Neuronal stem cell (in vitro differentiated cells): Measurements from ENCODE around the gene APIP.

Experiments used
- DNase-seq: peaks from one replicate; pipeline ENCODE4 v3.0.0-alpha.2; 2013; ENCODE audit warnings: low spot score
- H2AFZ ChIP-seq: one replicate; pipeline ENCODE4 v1.6.1; 2013; ENCODE audit warnings: mild to moderate bottlenecking, low read length, inconsistent platforms
- H2AK5ac ChIP-seq: 2 replicates; pipeline ENCODE4 v1.6.1; 2013; ENCODE audit warnings: low read depth, mild to moderate bottlenecking, inconsistent platforms, low read length, moderate library complexity, mixed read lengths
- H2BK120ac ChIP-seq: 2 replicates; pipeline ENCODE4 v1.6.1; 2013; ENCODE audit warnings: low read depth, mild to moderate bottlenecking, inconsistent platforms, low read length, moderate library complexity, mixed read lengths
- H2BK12ac ChIP-seq: one replicate; pipeline ENCODE4 v1.6.1; 2013; ENCODE audit warnings: low read length, inconsistent platforms
- H2BK15ac ChIP-seq: 2 replicates; pipeline ENCODE4 v1.6.1; 2013; ENCODE audit warnings: mild to moderate bottlenecking, low read length, inconsistent platforms, mixed read lengths
- H2BK5ac ChIP-seq: one replicate; pipeline ENCODE4 v1.6.1; 2013; ENCODE audit warnings: inconsistent platforms, mild to moderate bottlenecking, low read length, moderate library complexity
- H3K14ac ChIP-seq: one replicate; pipeline ENCODE4 v1.6.1; 2013; ENCODE audit warnings: low read length, inconsistent platforms
- H3K18ac ChIP-seq: 2 replicates; pipeline ENCODE4 v1.6.1; 2013; ENCODE audit warnings: low read length, inconsistent platforms
- H3K23ac ChIP-seq: 2 replicates; pipeline ENCODE4 v1.6.1; 2013; ENCODE audit warnings: low read depth, mild to moderate bottlenecking, mixed read lengths, low read length, inconsistent platforms; ENCODE audit not compliant: poor library complexity
- H3K27ac ChIP-seq: replicated peaks from 3 replicates; pipeline ENCODE4 v1.5.1; 2013; ENCODE audit warnings: low read length, inconsistent platforms
- H3K27me3 ChIP-seq, 3 experiments: 2 replicates each; pipeline ENCODE4 v1.6.1; 2013; ENCODE audit warnings: low read length in 3 of 3, mild to moderate bottlenecking in 2 of 3, inconsistent platforms in 1 of 3, low read depth in 1 of 3, mixed read lengths in 1 of 3, moderate library complexity in 1 of 3; ENCODE audit not compliant: control insufficient read depth in 3 of 3, insufficient read depth in 3 of 3
- H3K36me3 ChIP-seq, 2 donors: replicated peaks in 1 of 2; 2 replicates each; pipeline ENCODE4 v1.6.1; 2013; ENCODE audit warnings: low read length in 2 of 2; ENCODE audit not compliant: control insufficient read depth in 2 of 2, insufficient read depth in 2 of 2
- H3K4ac ChIP-seq: 2 replicates; pipeline ENCODE4 v1.6.1; 2013; ENCODE audit warnings: inconsistent platforms, mild to moderate bottlenecking, low read length, moderate library complexity
- H3K4me1 ChIP-seq, 2 donors: 1 replicate in 1 of 2; 2 replicates in 1 of 2; pipeline ENCODE4 v1.6.1; 2013; ENCODE audit warnings: low read length in 2 of 2, low read depth in 1 of 2; ENCODE audit not compliant: control insufficient read depth in 2 of 2, insufficient read depth in 1 of 2
- H3K4me2 ChIP-seq: one replicate; pipeline ENCODE4 v1.6.1; 2013; ENCODE audit warnings: mild to moderate bottlenecking, low read length, inconsistent platforms; ENCODE audit not compliant: insufficient read depth, poor library complexity, severe bottlenecking
- H3K4me3 ChIP-seq, 2 donors: 2 replicates each; pipeline ENCODE4 v1.5.1; 2013; ENCODE audit warnings: low read length in 2 of 2, mild to moderate bottlenecking in 2 of 2, inconsistent platforms in 1 of 2, moderate library complexity in 1 of 2
- H3K79me1 ChIP-seq: one replicate; pipeline ENCODE4 v1.6.1; 2013; ENCODE audit warnings: low read depth, mild to moderate bottlenecking, inconsistent platforms, low read length, moderate library complexity
- H3K9ac ChIP-seq: one replicate; pipeline ENCODE4 v1.6.1; 2013; ENCODE audit warnings: mild to moderate bottlenecking, low read depth, low read length, inconsistent platforms; ENCODE audit not compliant: poor library complexity
- H3K9me3 ChIP-seq, 2 donors: replicated peaks in 1 of 2; 2 replicates each; pipeline versions ENCODE3 to v1.6.1; 2013; ENCODE audit warnings: low read length in 2 of 2, mild to moderate bottlenecking in 2 of 2, inconsistent platforms in 1 of 2, low read depth in 1 of 2, mixed read lengths in 1 of 2, moderate library complexity in 1 of 2; ENCODE audit not compliant: control insufficient read depth in 2 of 2, insufficient read depth in 1 of 2
- H4K8ac ChIP-seq: one replicate; pipeline ENCODE4 v1.6.1; 2013; ENCODE audit warnings: low read depth, mild to moderate bottlenecking, inconsistent platforms, low read length, moderate library complexity
- H4K91ac ChIP-seq: one replicate; pipeline ENCODE4 v1.6.1; 2013; ENCODE audit warnings: low read length, low read depth, mild to moderate bottlenecking, inconsistent platforms; ENCODE audit not compliant: poor library complexity
- WGBS, 2 donors: extraction: QIAGEN DNeasy Blood & Tissue Kit; methylation state at CpG; one replicate each; pipeline ENCODE4 v1.1.7; 2013; ENCODE audit warnings: missing lambda C conversion rate in 2 of 2, mixed read lengths in 1 of 2; ENCODE audit not compliant: insufficient read length in 2 of 2, insufficient replicate concordance in 1 of 2; ENCODE audit errors: extremely low coverage in 2 of 2; 5-methylcytosine and 5-hydroxymethylcytosine counted together

APIP gene

DNA sequence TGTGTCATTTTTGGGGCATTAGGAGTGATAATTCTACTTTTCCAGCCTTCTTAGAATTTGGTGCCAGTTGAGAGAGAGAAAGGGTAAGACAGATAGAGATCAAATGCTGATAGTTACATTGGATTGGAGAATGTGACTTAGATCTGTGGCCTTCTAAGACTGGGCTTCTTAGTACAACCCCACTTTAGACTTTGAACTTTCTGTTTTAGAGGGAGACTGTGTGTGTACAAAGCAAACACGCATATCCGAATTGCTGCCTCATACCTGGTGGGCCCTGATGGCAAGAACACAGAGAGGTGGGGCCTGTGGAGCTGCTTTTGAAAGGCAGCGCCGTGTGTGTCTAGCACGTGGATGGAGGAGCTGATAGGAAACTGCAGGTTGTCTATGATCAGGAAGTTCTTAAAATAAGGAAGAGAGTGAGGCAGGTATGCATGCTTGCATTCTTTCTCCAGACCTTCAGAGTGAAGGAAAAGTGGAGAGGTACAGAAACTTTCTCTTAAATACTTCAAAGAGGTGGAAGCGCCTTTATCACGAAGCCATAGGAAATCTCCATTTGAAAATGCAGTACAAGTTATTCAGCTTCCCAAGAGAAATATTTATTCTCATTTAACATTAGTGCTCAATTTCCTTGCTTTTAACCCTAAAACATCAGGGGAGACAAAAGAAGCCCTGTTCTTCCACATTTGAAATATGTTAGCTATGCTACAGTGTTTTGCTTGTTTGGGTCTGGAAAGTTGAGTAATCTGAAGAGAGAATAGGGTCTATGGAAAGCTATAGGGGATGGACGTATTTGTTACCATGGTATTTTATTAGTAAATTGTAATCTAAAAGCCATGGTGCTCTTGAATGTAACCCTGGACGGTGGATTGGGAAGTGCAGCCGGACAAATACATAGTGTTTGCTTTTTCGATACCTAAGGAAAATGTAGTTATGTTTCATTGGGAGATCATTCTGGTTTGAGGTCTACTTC, 13.9 kb upstream of the APIP start:
- Histone ChIP-seq H3K14ac (no peak overlapping the region), H3K4me2 (no peak overlapping the region), H3K4me1 (peaks cover 0 to 2% of the 10 kb centered on the region in 2 donors), H2AK5ac (no peak overlapping the region), H3K9ac (no peak overlapping the region), H3K27ac (no peak overlapping the region), H4K8ac (no peak overlapping the region), H2BK5ac (no peak overlapping the region), H3K4me3 (no peak overlapping the region), H3K27me3 (no peaks in the 10 kb centered on the region), H4K91ac (no peak overlapping the region), H3K23ac (no peak overlapping the region), H3K18ac (no peak overlapping the region), H2BK15ac (no peak overlapping the region), H3K4ac (no peak overlapping the region), H3K79me1 (no peaks in the 10 kb centered on the region), H2BK120ac (no peak overlapping the region), H3K36me3 (peaks cover 0 to 35% of the 10 kb centered on the region in 2 donors), H3K9me3 (no peaks in the 10 kb centered on the region), H2AFZ (no peak overlapping the region), H2BK12ac (no peak overlapping the region)
- no CpG with 5 or more reads among the region's 11 CpGs for WGBS, 2 donors
- DNase-seq, result no peak

DNA sequence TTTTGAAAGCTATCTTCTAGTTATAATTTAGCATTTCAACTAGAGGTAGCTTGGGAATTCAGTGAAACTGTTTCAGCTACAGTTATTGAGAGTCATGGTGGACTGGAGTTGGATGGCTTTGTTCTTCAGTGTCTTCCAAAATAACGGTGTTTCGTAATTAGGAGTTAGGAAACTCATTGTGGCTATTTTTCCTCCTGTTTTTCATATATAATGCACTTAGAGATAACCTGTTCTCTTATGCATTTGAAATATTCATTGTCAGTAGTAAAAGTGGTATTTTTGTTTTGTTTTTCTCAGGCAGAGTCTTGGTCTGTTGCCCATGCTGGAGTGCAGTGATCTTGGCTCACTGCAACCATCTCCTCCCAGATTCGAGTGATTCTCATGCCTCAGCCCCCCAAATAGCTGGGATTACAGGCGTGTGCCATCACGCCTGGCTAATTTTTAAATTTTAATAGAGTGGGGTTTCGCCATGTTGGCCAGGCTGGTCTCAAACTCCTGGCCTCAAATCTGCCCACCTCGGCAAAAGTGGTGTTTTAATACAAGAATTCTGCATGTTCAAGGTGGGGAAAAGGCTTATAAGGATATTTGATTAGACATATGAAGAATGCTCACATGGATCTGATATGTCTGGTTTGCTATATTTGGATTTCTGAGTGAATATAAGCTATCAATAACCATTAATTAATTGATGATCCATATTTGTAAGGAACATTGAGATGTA, 12.9 kb upstream of the APIP start:
- Histone ChIP-seq H3K27me3 (no peaks in the 10 kb centered on the region), H3K27ac (no peak overlapping the region), H2BK5ac (no peak overlapping the region), H2BK120ac (no peak overlapping the region), H3K4ac (no peak overlapping the region), H3K4me1 (peaks cover 0 to 2% of the 10 kb centered on the region in 2 donors), H3K79me1 (no peaks in the 10 kb centered on the region), H2BK15ac (no peak overlapping the region), H3K9ac (no peak overlapping the region), H3K9me3 (no peaks in the 10 kb centered on the region), H3K4me3 (no peak overlapping the region), H4K8ac (no peak overlapping the region), H2BK12ac (no peak overlapping the region), H3K36me3 (peaks cover 0 to 30% of the 10 kb centered on the region in 2 donors), H3K23ac (no peak overlapping the region), H3K18ac (no peak overlapping the region), H2AK5ac (no peak overlapping the region), H4K91ac (no peak overlapping the region), H3K14ac (no peak overlapping the region), H3K4me2 (no peak overlapping the region), H2AFZ (no peak overlapping the region)
- DNase-seq, result no peak
- no CpG with 5 or more reads among the region's 7 CpGs for WGBS, 2 donors

DNA sequence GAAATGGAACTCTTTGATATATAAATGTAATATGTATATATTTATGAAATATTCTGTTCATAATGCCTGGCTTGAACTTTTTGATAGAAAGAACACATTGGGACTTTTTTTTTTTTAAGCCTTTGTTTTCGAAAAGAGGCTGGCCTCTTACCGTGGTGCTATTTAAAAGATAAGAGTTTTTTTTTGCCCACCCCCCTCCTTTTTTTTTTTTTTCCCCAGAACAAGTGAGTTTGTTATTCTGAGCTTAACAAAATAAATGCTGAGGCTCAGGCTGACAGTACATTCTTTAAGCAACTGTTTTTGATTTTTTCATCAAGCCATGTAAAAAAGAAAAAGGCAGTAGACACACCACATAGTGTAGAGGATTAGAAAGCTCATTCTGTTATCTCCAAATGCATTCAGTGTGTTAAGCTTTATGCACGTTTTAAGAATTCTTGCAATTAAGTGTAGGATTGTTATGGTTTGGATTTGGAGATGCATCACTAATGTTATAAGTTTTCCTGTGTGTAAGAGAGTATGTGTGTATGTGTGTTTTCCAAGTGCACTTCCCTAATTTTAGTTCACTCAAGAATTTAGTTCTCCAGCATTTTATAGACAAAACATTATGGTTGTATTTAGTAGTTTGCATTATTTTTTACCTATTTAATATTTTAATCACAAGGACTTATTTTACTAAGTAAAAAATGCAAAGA, 12.2 kb upstream of the APIP start:
- Histone ChIP-seq H3K27ac (no peak overlapping the region), H3K4me1 (peaks cover 0 to 2% of the 10 kb centered on the region in 2 donors), H2BK12ac (no peak overlapping the region), H2BK5ac (no peak overlapping the region), H3K18ac (no peak overlapping the region), H4K8ac (no peak overlapping the region), H2BK120ac (no peak overlapping the region), H2AFZ (no peak overlapping the region), H3K36me3 (peaks cover 0 to 23% of the 10 kb centered on the region in 2 donors), H3K9me3 (no peaks in the 10 kb centered on the region), H3K4me3 (no peak overlapping the region), H2AK5ac (no peak overlapping the region), H3K4me2 (no peak overlapping the region), H3K4ac (no peak overlapping the region), H2BK15ac (no peak overlapping the region), H3K14ac (no peak overlapping the region), H3K27me3 (no peaks in the 10 kb centered on the region), H3K9ac (no peak overlapping the region), H4K91ac (no peak overlapping the region), H3K23ac (no peak overlapping the region), H3K79me1 (no peaks in the 10 kb centered on the region)
- no CpG with 5 or more reads among the region's 3 CpGs for WGBS, 2 donors
- DNase-seq, result no peak

DNA sequence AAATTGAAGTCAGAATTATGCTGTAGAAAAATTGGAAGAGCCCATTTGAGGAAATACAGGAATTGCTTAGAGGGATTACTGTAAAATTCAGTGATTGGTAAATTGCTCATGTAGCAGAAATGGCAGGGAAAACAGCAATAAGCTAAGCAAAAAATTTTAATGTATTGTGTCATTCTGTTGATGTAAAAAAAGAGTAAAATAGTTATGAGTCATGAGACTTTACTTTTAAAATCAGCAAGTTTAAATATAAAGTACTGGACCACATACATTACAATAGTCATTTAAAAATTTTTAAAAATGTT, 10.6 kb upstream of the APIP start:
- DNase-seq, result no peak
- H3K4ac ChIP-seq, result no peak overlapping the region

More for the DNA sequence above, 10.6 kb upstream of the APIP start:
- Histone ChIP-seq H2BK120ac (no peak overlapping the region), H4K8ac (no peak overlapping the region), H4K91ac (no peak overlapping the region), H3K9ac (no peak overlapping the region), H3K27ac (no peak overlapping the region), H3K9me3 (no peaks in the 10 kb centered on the region), H2AK5ac (no peak overlapping the region), H3K36me3 (peaks cover 0 to 7% of the 10 kb centered on the region in 2 donors), H2AFZ (no peak overlapping the region), H2BK15ac (no peak overlapping the region), H3K18ac (no peak overlapping the region), H3K79me1 (no peaks in the 10 kb centered on the region), H3K27me3 (no peaks in the 10 kb centered on the region), H3K4me3 (no peak overlapping the region), H3K23ac (no peak overlapping the region), H3K4me2 (no peak overlapping the region), H3K4me1 (peaks cover 0 to 2% of the 10 kb centered on the region in 2 donors), H2BK12ac (no peak overlapping the region), H2BK5ac (no peak overlapping the region), H3K14ac (no peak overlapping the region)
